Endothelial cell of umbilical vein (primary cell): ENCODE data around the gene PAK4. TPM values are rescaled to one million over a fixed set of nuclear protein-coding genes. Genes with fewer than 3 reads are reported as not detected.

ENCODE experiments used
- BruUV-seq: library from RNA; stranded (reverse); fragments of 400-500 nt; replicated peaks from 2 replicates; lab custom pipeline; 2021; lab: Mats Ljungman, UMichigan
- CTCF ChIA-PET: fragments of 300-600, 350-600 bp; sonication (Branson Sonifier 250); formaldehyde crosslinking; loops from one replicate; lab custom pipeline; 2021; ENCODE audit warnings: antibody characterized with exemption, inconsistent platforms; lab: Charles Lee
- POLR2A ChIA-PET: fragments of 300-600, 350-600 bp; sonication (Branson Sonifier 250); formaldehyde crosslinking; loops from one replicate; lab custom pipeline; 2021; ENCODE audit warnings: antibody characterized with exemption, inconsistent platforms; lab: Charles Lee
- DNase-seq: peaks from one replicate; pipeline ENCODE4 v3.0.0-alpha.2; 2011; ENCODE audit warnings: low read depth, low spot score
- FAIRE-seq: peaks from 2 replicates; lab custom pipeline; 2011; peaks lifted over from hg19 to GRCh38; lab: Jason Lieb, UNC
- H2AFZ ChIP-seq: 2 replicates; pipeline ENCODE4 v1.6.0; 2012; ENCODE audit warnings: low read depth, low read length, control low read depth, inconsistent platforms
- H3K27ac ChIP-seq: 2 replicates; pipeline ENCODE4 v1.5.1; 2011; ENCODE audit warnings: low read depth, mild to moderate bottlenecking, control low read depth, low read length, moderate library complexity; ENCODE audit not compliant: insufficient read depth
- H3K27me3 ChIP-seq, 2 experiments: 2 replicates each; pipeline versions ENCODE4 v1.6.0 to v1.6.1; 2011; ENCODE audit warnings: low read length in 2 of 2, mixed read lengths in 1 of 2; ENCODE audit not compliant: control insufficient read depth in 2 of 2, insufficient read depth in 2 of 2
- H3K36me3 ChIP-seq, 2 experiments: 2 replicates in 1 of 2; 3 replicates in 1 of 2; pipeline ENCODE4 v1.5.1; 2011; ENCODE audit warnings: low read length in 2 of 2, mild to moderate bottlenecking in 1 of 2, moderate library complexity in 1 of 2; ENCODE audit not compliant: control insufficient read depth in 2 of 2, insufficient read depth in 2 of 2; ENCODE audit errors: extremely low read depth in 1 of 2
- H3K4me1 ChIP-seq: 3 replicates; pipeline ENCODE4 v1.5.1; 2011; ENCODE audit warnings: mild to moderate bottlenecking, low read length; ENCODE audit not compliant: control insufficient read depth, insufficient read depth; ENCODE audit errors: extremely low read depth
- H3K4me2 ChIP-seq: 2 replicates; pipeline ENCODE4 v1.6.1; 2011; ENCODE audit warnings: low read length, control low read depth, mixed read lengths; ENCODE audit not compliant: insufficient read depth
- H3K4me3 ChIP-seq, 3 experiments: fragments of 200-600 bp in 1 of 3; sonication (generic), shearing (Covaris generic) in 1 of 3; replicated peaks in 1 of 3; 2 replicates each; pipeline ENCODE4 v1.5.1; 2011 to 2016; ENCODE audit warnings: control low read depth in 3 of 3, low read length in 3 of 3, mild to moderate bottlenecking in 2 of 3, inconsistent platforms in 1 of 3, low read depth in 1 of 3, moderate library complexity in 1 of 3; ENCODE audit not compliant: insufficient read depth in 1 of 3
- H3K79me2 ChIP-seq: 2 replicates; pipeline ENCODE4 v1.6.0; 2012; ENCODE audit warnings: low read length, inconsistent platforms; ENCODE audit not compliant: control insufficient read depth, insufficient read depth
- H3K9ac ChIP-seq: replicated peaks from 2 replicates; pipeline ENCODE3; 2011; ENCODE audit warnings: low read length, control low read depth; ENCODE audit not compliant: insufficient read depth; ENCODE audit errors: extremely low read depth
- H3K9me1 ChIP-seq: replicated peaks from 3 replicates; pipeline ENCODE4 v1.6.0; 2011; ENCODE audit warnings: mild to moderate bottlenecking, low read length; ENCODE audit not compliant: control insufficient read depth, insufficient read depth; ENCODE audit errors: extremely low read depth
- H3K9me3 ChIP-seq: replicated peaks from 2 replicates; pipeline ENCODE4 v1.5.1; 2012; ENCODE audit warnings: low read length, inconsistent platforms; ENCODE audit not compliant: control insufficient read depth, insufficient read depth
- H4K20me1 ChIP-seq: replicated peaks from 2 replicates; pipeline ENCODE3; 2011; ENCODE audit warnings: mild to moderate bottlenecking, low read length; ENCODE audit not compliant: control insufficient read depth, insufficient read depth; ENCODE audit errors: extremely low read depth
- EZH2 ChIP-seq: IDR thresholded peaks from 2 replicates; pipeline ENCODE4 v1.6.1; 2012; ENCODE audit warnings: borderline replicate concordance, low read depth, mild to moderate bottlenecking, moderate library complexity, low read length, inconsistent platforms; ENCODE audit not compliant: severe bottlenecking
- FOS ChIP-seq: IDR thresholded peaks from 2 replicates; pipeline ENCODE4 v1.6.1; 2011; ENCODE audit warnings: mild to moderate bottlenecking, low read length, moderate library complexity, borderline replicate concordance; ENCODE audit not compliant: insufficient read depth
- JUN ChIP-seq: IDR thresholded peaks from 2 replicates; pipeline ENCODE4 v1.6.1; 2011; ENCODE audit warnings: borderline replicate concordance, low read depth; ENCODE audit not compliant: insufficient read length, insufficient read depth
- POLR2A ChIP-seq: IDR thresholded peaks from 2 replicates; pipeline ENCODE4 v1.6.1; 2012; ENCODE audit warnings: low read depth, mild to moderate bottlenecking, control low read depth, low read length
- dilution Hi-C: fragments of 300-500 bp; cut with MboI; formaldehyde crosslinking; loops from one replicate; pipeline ENCODE4 v1.15.0; 2019; ENCODE audit warnings: low sequenced_read_pairs; ENCODE audit not compliant: extremely low pct_ligation_motif_present
- intact Hi-C: fragments of 100-400 bp; cut with micrococcal nuclease; formaldehyde crosslinking; loops from one replicate; pipeline ENCODE4 v1.10.0; 2022
- polyA plus RNA-seq, 4 experiments: library from polyadenylated mRNA; depleted of rRNA in 3 of 4; stranded (reverse) in 3 of 4; unstranded in 1 of 4; fragments of >200 nt; gene quantifications; 2 replicates each; pipeline versions ENCODE4 v1.2.1 to v1.2.3, GENCODE V29; 2011 to 2012; ENCODE audit warnings: missing spikeins in 1 of 4
- total RNA-seq: library from RNA; stranded (reverse); gene quantifications from 2 replicates; pipeline ENCODE4 v1.2.3, GENCODE V29; 2021
- TF ChIP-seq, protein P1 (sequence below), 2 donors: IDR thresholded peaks; 1 replicate in 1 of 2; 2 replicates in 1 of 2; pipeline ENCODE4 v1.5.1; 2011; ENCODE audit warnings: low read length in 2 of 2, mild to moderate bottlenecking in 2 of 2, moderate library complexity in 2 of 2, control low read depth in 1 of 2, inconsistent platforms in 1 of 2, low read depth in 1 of 2; ENCODE audit not compliant: insufficient read depth in 1 of 2; ENCODE audit errors: extremely low read depth in 1 of 2
- TF ChIP-seq, protein P2 (sequence below): IDR thresholded peaks from 2 replicates; pipeline ENCODE4 v1.6.1; 2011; ENCODE audit not compliant: insufficient read depth, insufficient read length

The PAK4 gene
- total and polyA plus RNA-seq, 2 donors (not counting 3 experiments of a cell fraction or from before 2014, with no cell fraction given): 39.8 to 55.4 TPM

DNA sequence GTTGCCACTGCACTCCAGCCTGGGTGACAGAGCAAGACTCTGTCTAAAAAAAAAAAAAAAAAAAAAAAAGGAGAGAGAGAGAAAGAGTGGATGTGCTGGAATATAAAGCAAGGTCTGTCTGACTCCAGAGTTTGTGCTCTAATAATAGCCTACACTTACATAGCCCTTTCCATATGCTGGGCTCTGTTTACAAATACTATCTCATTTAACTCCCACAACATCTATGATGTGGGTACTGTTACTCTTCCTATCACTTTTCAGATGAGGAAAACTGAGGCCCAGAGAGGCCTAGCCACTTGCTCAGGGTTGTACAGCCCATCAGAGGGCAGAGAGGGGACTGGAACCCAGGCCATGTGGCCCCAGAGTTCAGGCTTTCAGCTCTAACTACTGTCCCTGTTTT, 15.9 kb upstream of the PAK4 start:
- Histone ChIP-seq H3K27me3 (peaks cover 0 to 2% of the 10 kb centered on the region in 2 experiments), H3K4me1 (no peaks in the 10 kb centered on the region), H3K4me2 (no peak overlapping the region), H3K9me3 (no peaks in the 10 kb centered on the region), H3K36me3 (no peaks in the 10 kb centered on the region), H3K9ac (no peak overlapping the region), H3K27ac (no peak overlapping the region), H3K79me2 (no peaks in the 10 kb centered on the region), H4K20me1 (no peaks in the 10 kb centered on the region), H3K4me3 (no peak overlapping the region), H3K9me1 (no peaks in the 10 kb centered on the region), H2AFZ (no peak overlapping the region)
- TF ChIP-seq EZH2 (no peak), POLR2A (no peak)
- no TSS peak for BruUV-seq
- POLR2A ChIA-PET: no interaction called here
- intact Hi-C loops (loop anchor here (1.0 to 2.0 kb wide), 3 partner anchors 57 to 219 kb away; no protein-coding TSS in a partner anchor), dilution Hi-C loops (no loop called here)
- FAIRE-seq: no peak
- CTCF ChIA-PET: interaction anchor here (0.6 to 1.9 kb wide), 12 partner anchors 8 to 219 kb away, joined by 3 to 16 read pairs (median 4); no protein-coding TSS in a partner anchor
- DNase-seq: no peak

DNA sequence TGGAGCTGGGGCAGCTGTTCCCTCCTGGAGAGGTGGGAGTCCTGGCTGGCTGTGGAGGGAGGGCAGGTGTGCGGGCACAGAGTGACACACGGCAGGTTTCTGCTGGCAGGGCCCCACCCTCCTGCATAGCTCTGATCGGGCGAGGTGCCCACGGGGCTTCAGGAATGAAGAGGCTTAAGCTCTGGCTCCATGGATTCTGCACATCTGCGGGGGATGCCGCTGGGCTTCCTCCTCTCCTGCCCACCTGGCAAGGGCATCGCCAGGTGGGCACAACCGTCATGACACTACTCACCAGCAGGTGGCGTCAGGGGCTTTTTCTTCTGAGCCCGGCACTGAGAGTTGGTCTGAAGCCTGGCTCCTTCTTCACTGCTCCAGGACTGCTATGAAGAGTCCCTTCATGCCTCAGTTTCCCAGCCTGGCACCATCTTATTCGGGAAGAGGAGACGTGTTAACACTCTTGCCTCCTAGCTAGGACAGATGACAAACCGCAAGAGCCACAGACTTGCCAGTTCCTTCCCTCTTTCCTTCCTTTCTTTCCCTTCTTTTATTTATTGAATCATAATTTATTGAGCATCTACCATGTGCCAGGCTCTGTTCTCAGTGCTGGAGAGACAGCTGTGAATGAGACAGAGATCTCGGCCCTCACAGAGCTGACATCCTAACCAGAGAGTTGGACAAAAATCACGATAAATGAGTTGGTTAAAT, 15.2 kb upstream of the PAK4 start:
- H3K4me3 ChIP-seq: no peak overlapping the region
- H3K36me3 ChIP-seq: no peaks in the 10 kb centered on the region
- POLR2A ChIA-PET: no interaction called here
- dilution Hi-C loops (no loop called here), intact Hi-C loops (loop anchor here (1.0 to 2.0 kb wide), 3 partner anchors 58 to 218 kb away; no protein-coding TSS in a partner anchor)
- H3K4me1 ChIP-seq: no peaks in the 10 kb centered on the region
- no TSS peak for BruUV-seq
- no peaks in the 10 kb centered on the region for H3K9me1 ChIP-seq
- FAIRE-seq: peak; percentile 92
- CTCF ChIA-PET: interaction anchor here (0.9 to 3.3 kb wide), 12 partner anchors 9 to 218 kb away, joined by 3 to 16 read pairs (median 4); no protein-coding TSS in a partner anchor
- H3K4me2 ChIP-seq: no peak overlapping the region
- no peak overlapping the region for H3K9ac ChIP-seq
- H2AFZ ChIP-seq: no peak overlapping the region
- no peaks in the 10 kb centered on the region for H4K20me1 ChIP-seq
- peaks cover 0 to 2% of the 10 kb centered on the region in 2 experiments for H3K27me3 ChIP-seq
- H3K27ac ChIP-seq: no peak overlapping the region
- H3K79me2 ChIP-seq: no peaks in the 10 kb centered on the region
- DNase-seq: peak; percentile 28
- no peaks in the 10 kb centered on the region for H3K9me3 ChIP-seq
- TF ChIP-seq FOS: no peak
- TF ChIP-seq, protein P1, sequence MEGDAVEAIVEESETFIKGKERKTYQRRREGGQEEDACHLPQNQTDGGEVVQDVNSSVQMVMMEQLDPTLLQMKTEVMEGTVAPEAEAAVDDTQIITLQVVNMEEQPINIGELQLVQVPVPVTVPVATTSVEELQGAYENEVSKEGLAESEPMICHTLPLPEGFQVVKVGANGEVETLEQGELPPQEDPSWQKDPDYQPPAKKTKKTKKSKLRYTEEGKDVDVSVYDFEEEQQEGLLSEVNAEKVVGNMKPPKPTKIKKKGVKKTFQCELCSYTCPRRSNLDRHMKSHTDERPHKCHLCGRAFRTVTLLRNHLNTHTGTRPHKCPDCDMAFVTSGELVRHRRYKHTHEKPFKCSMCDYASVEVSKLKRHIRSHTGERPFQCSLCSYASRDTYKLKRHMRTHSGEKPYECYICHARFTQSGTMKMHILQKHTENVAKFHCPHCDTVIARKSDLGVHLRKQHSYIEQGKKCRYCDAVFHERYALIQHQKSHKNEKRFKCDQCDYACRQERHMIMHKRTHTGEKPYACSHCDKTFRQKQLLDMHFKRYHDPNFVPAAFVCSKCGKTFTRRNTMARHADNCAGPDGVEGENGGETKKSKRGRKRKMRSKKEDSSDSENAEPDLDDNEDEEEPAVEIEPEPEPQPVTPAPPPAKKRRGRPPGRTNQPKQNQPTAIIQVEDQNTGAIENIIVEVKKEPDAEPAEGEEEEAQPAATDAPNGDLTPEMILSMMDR (IDR thresholded peaks at IDR 0.05; ENCODE audit: extremely low read depth in 1 of 2, insufficient read depth in 1 of 2, low read depth in 1 of 2, low read length in 2 of 2): peak; percentile 77 to 84
- TF ChIP-seq, protein P2, sequence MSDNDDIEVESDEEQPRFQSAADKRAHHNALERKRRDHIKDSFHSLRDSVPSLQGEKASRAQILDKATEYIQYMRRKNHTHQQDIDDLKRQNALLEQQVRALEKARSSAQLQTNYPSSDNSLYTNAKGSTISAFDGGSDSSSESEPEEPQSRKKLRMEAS: no peak
- TF ChIP-seq POLR2A: no peak
- TF ChIP-seq JUN: no peak
